Stomach (tissue), 4 donors: ENCODE data around the gene EEF1A2.

Experiments
- CTCF ChIP-seq, 7 experiments: fragments of 450-650 bp in 4 of 7; fragments of 200-600 bp in 3 of 7; sonication (generic) in 3 of 7; IDR thresholded peaks; one replicate each; pipeline ENCODE4 v1.5.1; 2016 to 2019; ENCODE audit warnings: antibody characterized with exemption in 7 of 7, control low read depth in 2 of 7, mild to moderate bottlenecking in 1 of 7
- EP300 ChIP-seq: sonication (generic); formaldehyde crosslinking; IDR thresholded peaks from one replicate; pipeline ENCODE4 v1.6.1; 2017; ENCODE audit warnings: antibody characterized with exemption
- POLR2A ChIP-seq, 4 donors: fragments of 450-650 bp; IDR thresholded peaks; one replicate each; pipeline ENCODE4 v1.6.1; 2016; ENCODE audit warnings: antibody characterized with exemption in 4 of 4, control low read depth in 2 of 4, mild to moderate bottlenecking in 1 of 4, moderate library complexity in 1 of 4
- POLR2AphosphoS5 ChIP-seq, 3 donors: sonication (generic); formaldehyde crosslinking; IDR thresholded peaks; one replicate each; pipeline ENCODE4 v1.6.1; 2016; ENCODE audit warnings: antibody characterized with exemption in 3 of 3

GRCh38 chr20:63484236-63484635, 14.6 kb downstream of the EEF1A2 start:
- TF ChIP-seq CTCF (IDR thresholded peaks at IDR 0.05) (no peak), POLR2A (IDR thresholded peaks at IDR 0.05) (no peak), POLR2AphosphoS5 (IDR thresholded peaks at IDR 0.05) (no peak), EP300 (no peak)
